Parathyroid adenoma (tissue), 2 donors: ENCODE results near the gene RPUSD4.
A peak's percentile ranks its signal among the peaks of the same experiment; 100 is the strongest.

Source experiments
- H2AFZ ChIP-seq: fragments of 300-600 bp; sonication (generic); one replicate; pipeline ENCODE4 v1.7.0; 2017; ENCODE audit warnings: antibody characterized with exemption, mild to moderate bottlenecking
- H3K27ac ChIP-seq: fragments of 300-600 bp; sonication (generic); one replicate; pipeline ENCODE4 v1.7.0; 2017
- H3K27me3 ChIP-seq: fragments of 300-600 bp; sonication (generic); one replicate; pipeline ENCODE4 v1.7.0; 2017; ENCODE audit warnings: low read length; ENCODE audit not compliant: control insufficient read depth, insufficient read depth
- H3K36me3 ChIP-seq: fragments of 300-600 bp; sonication (generic); one replicate; pipeline ENCODE4 v1.7.0; 2017; ENCODE audit warnings: low read length; ENCODE audit not compliant: control insufficient read depth, insufficient read depth
- H3K4me1 ChIP-seq: fragments of 300-600 bp; sonication (generic); one replicate; pipeline ENCODE4 v1.7.0; 2017; ENCODE audit warnings: control low read depth
- H3K4me2 ChIP-seq: fragments of 300-600 bp; sonication (generic); one replicate; pipeline ENCODE4 v1.7.0; 2017; ENCODE audit warnings: low read length
- H3K4me3 ChIP-seq: fragments of 300-600 bp; sonication (generic); one replicate; pipeline ENCODE4 v1.7.0; 2017; ENCODE audit warnings: low read depth, low read length
- H3K79me2 ChIP-seq: fragments of 300-600 bp; sonication (generic); one replicate; pipeline ENCODE4 v1.7.0; 2017; ENCODE audit warnings: control low read depth
- H3K9ac ChIP-seq: fragments of 300-600 bp; sonication (generic); one replicate; pipeline ENCODE4 v1.7.0; 2017; ENCODE audit warnings: mild to moderate bottlenecking
- H3K9me3 ChIP-seq: fragments of 300-600 bp; sonication (generic); one replicate; pipeline ENCODE4 v1.7.0; 2017; ENCODE audit warnings: low read length; ENCODE audit not compliant: control insufficient read depth
- CTCF ChIP-seq: fragments of 300-600 bp; sonication (generic); IDR thresholded peaks from one replicate; pipeline ENCODE4 v1.7.0; 2017; ENCODE audit warnings: antibody characterized with exemption, mild to moderate bottlenecking
- donor health status: primary hyperparathyroidism.

RPUSD4 gene

DNA sequence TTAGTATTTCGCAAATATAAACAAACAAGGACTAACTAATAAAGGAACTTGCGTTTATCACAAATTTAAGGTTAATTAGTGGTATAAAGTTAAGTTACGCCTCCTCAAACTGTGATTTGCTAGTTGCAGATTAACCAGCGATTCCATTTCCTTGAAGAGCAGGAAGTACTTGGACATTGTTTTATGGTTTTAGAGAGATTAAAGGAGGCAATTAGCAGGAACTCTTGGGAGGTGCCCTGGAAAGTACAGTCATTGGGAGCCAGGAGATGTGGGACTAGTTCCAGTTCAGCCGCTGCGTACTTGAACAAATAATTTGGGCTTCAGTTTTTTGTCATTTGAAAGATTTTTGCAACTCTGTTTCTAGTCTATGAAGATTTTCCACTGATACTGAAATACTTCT, 3.4 kb upstream of the RPUSD4 start:
- Histone ChIP-seq H3K27me3 (no peaks in the 10 kb centered on the region), H3K27ac (no peak overlapping the region), H3K36me3 (no peaks in the 10 kb centered on the region), H3K9ac (no peak overlapping the region), H3K4me2 (no peak overlapping the region), H3K4me3 (no peak overlapping the region), H2AFZ (no peak overlapping the region), H3K79me2 (peaks cover 9% of the 10 kb centered on the region), H3K4me1 (peaks cover 3% of the 10 kb centered on the region), H3K9me3 (no peaks in the 10 kb centered on the region)
- TF ChIP-seq CTCF = no peak

- no peak for TF ChIP-seq CTCF
- Histone ChIP-seq H3K9ac (no peak overlapping the region), H3K4me3 (no peak overlapping the region), H3K27ac (no peak overlapping the region), H3K4me1 (peaks cover 3% of the 10 kb centered on the region), H3K36me3 (no peaks in the 10 kb centered on the region), H3K4me2 (no peak overlapping the region), H3K79me2 (peaks cover 8% of the 10 kb centered on the region), H3K27me3 (no peaks in the 10 kb centered on the region), H2AFZ (no peak overlapping the region), H3K9me3 (no peaks in the 10 kb centered on the region)
These were observed 3.0 kb upstream of the RPUSD4 start for GRCh38 chr11:126214441-126214840.

DNA sequence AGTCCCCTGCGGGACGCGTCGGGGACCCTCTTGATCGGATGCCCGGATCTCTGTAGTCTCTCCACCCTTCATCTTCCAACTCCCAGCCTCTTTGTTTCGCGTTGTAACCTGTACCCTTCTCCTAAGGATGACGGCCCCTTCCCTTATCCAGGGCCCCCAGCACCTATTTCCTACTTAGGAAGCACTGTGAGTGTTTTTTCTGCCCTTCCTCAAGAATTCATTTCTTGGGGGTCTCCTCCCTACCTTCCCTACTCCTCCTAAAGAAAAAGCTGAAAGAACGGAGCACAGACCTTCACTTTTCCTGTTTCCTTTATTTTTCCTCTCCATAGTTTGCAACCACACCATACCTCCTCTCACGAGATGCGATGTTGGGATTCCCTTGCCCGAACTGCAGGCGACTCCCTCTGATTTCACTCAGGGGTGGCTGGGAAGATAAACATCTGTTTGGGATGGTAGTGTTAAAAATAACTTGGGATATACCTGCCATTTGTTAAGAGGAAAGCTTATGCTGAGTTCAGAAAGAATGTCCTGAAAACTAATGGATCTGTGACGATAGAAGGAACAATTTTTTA, 725 bp upstream of the RPUSD4 start:
- Histone ChIP-seq H3K27ac (no peak overlapping the region), H3K4me2 (peak overlapping the region; percentile 78), H3K79me2 (peaks cover 7% of the 10 kb centered on the region), H2AFZ (peak overlapping the region; percentile 94), H3K4me3 (peak overlapping the region; percentile 84), H3K9ac (no peak overlapping the region), H3K36me3 (no peaks in the 10 kb centered on the region), H3K4me1 (peaks cover 3% of the 10 kb centered on the region), H3K27me3 (no peaks in the 10 kb centered on the region), H3K9me3 (no peaks in the 10 kb centered on the region)
- no peak for TF ChIP-seq CTCF

DNA sequence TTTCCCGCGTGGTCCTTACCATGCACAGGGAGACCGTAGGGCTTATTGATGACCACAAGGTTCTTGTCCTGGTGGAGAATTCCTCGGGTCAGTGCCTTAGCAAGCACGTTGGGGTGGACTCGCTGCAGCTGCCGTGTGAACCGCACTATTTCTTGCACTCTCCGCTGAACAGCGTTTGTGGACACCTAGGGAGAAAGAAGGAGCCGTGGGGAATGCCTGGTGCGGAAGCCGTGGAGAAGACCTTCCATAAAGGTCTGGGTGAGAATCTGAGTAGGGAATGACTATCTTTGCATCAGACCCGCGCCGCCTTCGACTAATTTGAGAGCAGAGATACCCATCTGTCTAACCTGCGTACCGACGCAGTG, 597 bp downstream of the RPUSD4 start:
- Histone ChIP-seq H3K4me2 (peak overlapping the region; percentile 66), H3K9ac (peak overlapping the region; percentile 53), H2AFZ (peak overlapping the region; percentile 94), H3K27ac (peak overlapping the region; percentile 75), H3K4me1 (peaks cover 3% of the 10 kb centered on the region), H3K79me2 (peaks cover 7% of the 10 kb centered on the region), H3K9me3 (no peaks in the 10 kb centered on the region), H3K36me3 (no peaks in the 10 kb centered on the region), H3K27me3 (no peaks in the 10 kb centered on the region), H3K4me3 (peak overlapping the region; percentile 84)
- no peak for TF ChIP-seq CTCF

GRCh38 chr11:126207896-126208295, 3.6 kb downstream of the RPUSD4 start:
- H3K27ac ChIP-seq = no peak overlapping the region
- no peak for TF ChIP-seq CTCF

More at GRCh38 chr11:126207896-126208295, 3.6 kb downstream of the RPUSD4 start:
- no peak overlapping the region for H3K4me2 ChIP-seq
- no peak overlapping the region for H3K4me3 ChIP-seq
- H2AFZ ChIP-seq = no peak overlapping the region
- peaks cover 3% of the 10 kb centered on the region for H3K4me1 ChIP-seq
- H3K79me2 ChIP-seq = peaks cover under 1% of the 10 kb centered on the region
- H3K27me3 ChIP-seq = no peaks in the 10 kb centered on the region
- no peaks in the 10 kb centered on the region for H3K9me3 ChIP-seq
- no peaks in the 10 kb centered on the region for H3K36me3 ChIP-seq
- no peak overlapping the region for H3K9ac ChIP-seq
